ENCODE data around the gene PPEF2. TPM values are rescaled to one million over a fixed set of nuclear protein-coding genes. Genes with fewer than 3 reads are reported as not detected.

Gene PPEF2
- polyA plus RNA-seq, 1 experiment = not detected

- TF ChIP-seq, protein P1, sequence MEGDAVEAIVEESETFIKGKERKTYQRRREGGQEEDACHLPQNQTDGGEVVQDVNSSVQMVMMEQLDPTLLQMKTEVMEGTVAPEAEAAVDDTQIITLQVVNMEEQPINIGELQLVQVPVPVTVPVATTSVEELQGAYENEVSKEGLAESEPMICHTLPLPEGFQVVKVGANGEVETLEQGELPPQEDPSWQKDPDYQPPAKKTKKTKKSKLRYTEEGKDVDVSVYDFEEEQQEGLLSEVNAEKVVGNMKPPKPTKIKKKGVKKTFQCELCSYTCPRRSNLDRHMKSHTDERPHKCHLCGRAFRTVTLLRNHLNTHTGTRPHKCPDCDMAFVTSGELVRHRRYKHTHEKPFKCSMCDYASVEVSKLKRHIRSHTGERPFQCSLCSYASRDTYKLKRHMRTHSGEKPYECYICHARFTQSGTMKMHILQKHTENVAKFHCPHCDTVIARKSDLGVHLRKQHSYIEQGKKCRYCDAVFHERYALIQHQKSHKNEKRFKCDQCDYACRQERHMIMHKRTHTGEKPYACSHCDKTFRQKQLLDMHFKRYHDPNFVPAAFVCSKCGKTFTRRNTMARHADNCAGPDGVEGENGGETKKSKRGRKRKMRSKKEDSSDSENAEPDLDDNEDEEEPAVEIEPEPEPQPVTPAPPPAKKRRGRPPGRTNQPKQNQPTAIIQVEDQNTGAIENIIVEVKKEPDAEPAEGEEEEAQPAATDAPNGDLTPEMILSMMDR (IDR thresholded peaks at IDR 0.05; ENCODE audit: low read depth, low read length) = no peak
- Histone ChIP-seq H3K27me3 (ENCODE audit: control insufficient read depth, insufficient read depth, low read length) (no peaks in the 10 kb centered on the region), H3K27ac (ENCODE audit: low read depth, low read length) (peak overlapping the region; percentile 96), H3K4me3 (ENCODE audit: low read depth, low read length) (no peak overlapping the region), H3K9me3 (ENCODE audit: control insufficient read depth, insufficient read depth, low read length) (no peaks in the 10 kb centered on the region)
- ChIA-PET CTCF (interaction anchor here (1.0 kb wide), 1 partner anchor 120 kb away, joined by 3 read pairs; the partner anchor contains the start of gene USO1), POLR2A (interaction anchor here (2.0 kb wide), 1 partner anchor 119 kb away, joined by 8 read pairs; the partner anchor contains the start of gene USO1)
- DNase-seq (ENCODE audit: low read depth, low spot score) = no peak
These were observed 58.7 kb downstream of the PPEF2 start for GRCh38 chr4:75843596-75843995.

DNA sequence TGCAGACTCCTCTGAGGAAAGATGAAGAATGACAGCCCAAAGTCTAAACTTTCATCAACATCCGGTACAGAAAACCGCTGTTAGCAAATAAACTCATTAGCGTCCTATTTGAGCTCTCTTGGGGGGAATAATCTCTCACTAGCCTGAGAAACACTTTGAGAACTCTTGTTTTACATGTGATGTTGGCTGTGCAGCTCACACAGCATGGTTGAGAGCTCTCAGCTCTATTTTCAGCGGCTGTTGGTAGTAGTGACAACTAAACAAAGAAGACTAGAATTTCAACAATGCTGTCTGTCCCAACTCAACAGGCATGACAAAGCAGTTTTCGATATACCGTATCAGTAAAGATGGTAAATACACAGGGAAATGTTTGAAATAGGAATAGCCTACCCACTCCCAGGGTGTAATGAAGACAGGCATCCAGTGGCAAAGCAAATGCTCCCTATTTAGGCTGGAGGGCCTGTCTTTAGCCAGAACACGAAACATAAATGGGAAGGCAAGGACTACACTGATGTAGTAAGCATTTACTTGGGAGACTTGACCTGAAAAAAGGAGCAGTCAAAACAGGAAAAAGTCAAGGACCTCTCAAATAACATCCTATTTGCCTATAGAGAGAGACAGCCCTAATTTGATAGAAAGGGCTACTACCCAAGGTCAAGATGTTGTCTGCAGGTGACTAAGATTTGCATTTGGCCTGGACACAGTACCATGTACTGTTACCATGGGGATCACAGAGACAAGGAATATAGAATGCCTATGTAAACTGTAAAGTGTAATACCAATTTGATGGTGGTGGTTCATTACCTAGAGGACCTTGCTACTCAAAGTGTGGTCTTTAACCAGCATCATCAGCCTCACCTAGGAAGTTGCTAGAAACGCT lies 60.4 kb downstream of the PPEF2 start:
- Histone ChIP-seq H3K27ac (ENCODE audit: low read depth, low read length) (no peak overlapping the region), H3K4me3 (ENCODE audit: low read depth, low read length) (no peak overlapping the region), H3K27me3 (ENCODE audit: control insufficient read depth, insufficient read depth, low read length) (no peaks in the 10 kb centered on the region), H3K9me3 (ENCODE audit: control insufficient read depth, insufficient read depth, low read length) (no peaks in the 10 kb centered on the region)
- ChIA-PET CTCF (interaction anchor here (1.3 kb wide), 1 partner anchor 118 kb away, joined by 5 read pairs; no protein-coding TSS in a partner anchor), POLR2A (no interaction called here)
- DNase-seq (ENCODE audit: low read depth, low spot score) = no peak
- TF ChIP-seq, protein P1 (IDR thresholded peaks at IDR 0.05; ENCODE audit: low read depth, low read length) = no peak

DNA sequence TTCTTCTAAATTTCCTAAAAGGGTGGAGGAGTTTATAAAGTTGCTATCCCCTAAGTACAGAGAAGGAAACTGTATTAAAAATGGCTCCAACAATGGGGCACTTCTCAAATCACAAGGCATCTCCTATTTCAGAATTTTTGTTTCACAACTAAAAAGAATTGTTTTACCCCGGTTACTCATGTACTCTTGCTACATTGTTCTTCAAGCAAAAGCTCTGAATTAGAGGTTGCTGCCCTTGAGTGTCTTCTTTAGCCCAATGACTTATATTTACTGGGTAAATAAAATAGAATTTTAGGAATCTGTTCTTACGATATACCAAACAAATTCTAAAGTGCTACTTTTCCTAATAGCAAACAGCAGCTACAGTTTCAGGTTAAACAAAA lies 67.5 kb downstream of the PPEF2 start:
- no peak for DNase-seq (ENCODE audit: low read depth, low spot score)
- TF ChIP-seq, protein P1 (IDR thresholded peaks at IDR 0.05; ENCODE audit: low read depth, low read length) = no peak
- H3K27ac ChIP-seq (ENCODE audit: low read depth, low read length) = no peak overlapping the region
- H3K27me3 ChIP-seq (ENCODE audit: control insufficient read depth, insufficient read depth, low read length) = no peaks in the 10 kb centered on the region
- ChIA-PET POLR2A (no interaction called here), CTCF (interaction anchor here (5.6 kb wide), 1 partner anchor 13 kb away, joined by 30 read pairs; no protein-coding TSS in a partner anchor)
- peaks cover 4% of the 10 kb centered on the region; the same call in 1 of the 2 replicates for H3K9me3 ChIP-seq (ENCODE audit: control insufficient read depth, insufficient read depth, low read length)
- no peak overlapping the region for H3K4me3 ChIP-seq (ENCODE audit: low read depth, low read length)

GRCh38 chr4:75834095-75834771 lies 68.0 kb downstream of the PPEF2 start:
- TF ChIP-seq, protein P1 (IDR thresholded peaks at IDR 0.05; ENCODE audit: low read depth, low read length) = no peak
- POLR2A ChIA-PET = no interaction called here
- H3K27ac ChIP-seq (ENCODE audit: low read depth, low read length) = no peak overlapping the region
- no peaks in the 10 kb centered on the region for H3K27me3 ChIP-seq (ENCODE audit: control insufficient read depth, insufficient read depth, low read length)
- H3K9me3 ChIP-seq (ENCODE audit: control insufficient read depth, insufficient read depth, low read length) = peaks cover 4% of the 10 kb centered on the region; the same call in 1 of the 2 replicates
- H3K4me3 ChIP-seq (ENCODE audit: low read depth, low read length) = no peak overlapping the region
- CTCF ChIA-PET = interaction anchor here (5.6 kb wide), 1 partner anchor 13 kb away, joined by 30 read pairs; no protein-coding TSS in a partner anchor
- DNase-seq (ENCODE audit: low read depth, low spot score) = no peak

Measured in AG04450 (cell line).